ENCODE results near the gene CCT3. TPM values are rescaled to one million over a fixed set of nuclear protein-coding genes. Genes with fewer than 3 reads are reported as not detected.
A peak's percentile ranks its signal among the peaks of the same experiment; 100 is the strongest.

Gene CCT3
- total and polyA plus RNA-seq, 2 donors (not counting 1 experiment from before 2014, with no cell fraction given) = 251 to 397 TPM

DNA sequence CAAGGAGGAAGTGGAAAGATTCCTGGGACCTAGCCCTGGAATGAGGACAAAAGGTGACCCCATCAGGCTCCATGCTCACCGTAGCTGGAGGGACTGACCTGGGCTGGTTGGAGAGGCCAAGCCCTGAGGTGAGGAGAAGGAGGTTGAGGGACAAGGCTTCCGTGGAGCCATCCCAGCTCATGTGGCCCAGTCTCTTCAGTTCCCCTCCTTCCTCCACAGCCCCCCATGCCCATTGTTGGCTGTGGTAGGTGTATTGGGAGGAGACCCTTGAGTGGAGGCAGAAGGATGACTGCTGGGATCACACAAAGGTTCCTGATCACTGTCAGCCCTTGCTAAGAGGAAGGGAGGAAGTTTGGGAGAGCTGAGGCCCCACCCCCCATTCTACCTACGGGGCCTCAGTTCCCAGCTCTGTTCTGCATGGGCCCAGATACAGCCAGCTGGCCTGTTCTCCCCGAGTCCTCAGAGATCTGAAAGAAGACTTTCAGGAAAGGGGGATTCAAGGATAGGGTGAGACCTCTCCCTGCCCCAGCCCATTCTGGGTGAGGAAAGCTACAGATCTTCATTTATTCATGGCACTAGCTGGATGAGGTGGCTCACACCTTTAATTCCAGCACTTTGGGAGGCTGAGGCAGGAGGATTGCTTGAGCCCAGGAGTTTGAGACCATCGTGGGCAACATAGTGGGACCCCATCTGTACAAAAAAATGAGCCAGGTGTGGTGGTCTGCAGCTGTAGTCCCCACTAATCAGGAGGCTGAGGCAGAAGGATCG is 48.2 kb upstream of the CCT3 start:
- Histone ChIP-seq H3K27me3 (ENCODE audit: control insufficient read depth, insufficient read depth, low read length) (peaks cover 37% of the 10 kb centered on the region), H3K27ac (ENCODE audit: insufficient read depth, low read length) (no peak overlapping the region), H4K20me1 (ENCODE audit: control insufficient read depth, extremely low read depth, insufficient read depth, low read length) (no peaks in the 10 kb centered on the region), H3K9ac (ENCODE audit: insufficient read depth, low read length) (no peak overlapping the region), H3K36me3 (ENCODE audit: control insufficient read depth, insufficient read depth, low read length) (no peaks in the 10 kb centered on the region), H3K4me3 (replicated peaks in 1 of 4; ENCODE audit: control extremely low read depth in 1 of 4, insufficient read depth in 1 of 4, low read depth in 3 of 4, low read length in 4 of 4) (no peak overlapping the region), H3K4me1 (ENCODE audit: control insufficient read depth, extremely low read depth, insufficient read depth, low read length) (no peaks in the 10 kb centered on the region), H3K79me2 (ENCODE audit: control insufficient read depth, insufficient read depth, low read length) (no peaks in the 10 kb centered on the region), H3K4me2 (ENCODE audit: extremely low read depth, insufficient read depth, low read length) (no peak overlapping the region), H2AFZ (ENCODE audit: low read length) (no peak overlapping the region), H3K9me3 (ENCODE audit: control insufficient read depth, insufficient read depth, low read depth, low read length) (no peaks in the 10 kb centered on the region)
- no peak for DNase-seq (ENCODE audit: low read depth in 2 of 2)
- TF ChIP-seq, protein P1, sequence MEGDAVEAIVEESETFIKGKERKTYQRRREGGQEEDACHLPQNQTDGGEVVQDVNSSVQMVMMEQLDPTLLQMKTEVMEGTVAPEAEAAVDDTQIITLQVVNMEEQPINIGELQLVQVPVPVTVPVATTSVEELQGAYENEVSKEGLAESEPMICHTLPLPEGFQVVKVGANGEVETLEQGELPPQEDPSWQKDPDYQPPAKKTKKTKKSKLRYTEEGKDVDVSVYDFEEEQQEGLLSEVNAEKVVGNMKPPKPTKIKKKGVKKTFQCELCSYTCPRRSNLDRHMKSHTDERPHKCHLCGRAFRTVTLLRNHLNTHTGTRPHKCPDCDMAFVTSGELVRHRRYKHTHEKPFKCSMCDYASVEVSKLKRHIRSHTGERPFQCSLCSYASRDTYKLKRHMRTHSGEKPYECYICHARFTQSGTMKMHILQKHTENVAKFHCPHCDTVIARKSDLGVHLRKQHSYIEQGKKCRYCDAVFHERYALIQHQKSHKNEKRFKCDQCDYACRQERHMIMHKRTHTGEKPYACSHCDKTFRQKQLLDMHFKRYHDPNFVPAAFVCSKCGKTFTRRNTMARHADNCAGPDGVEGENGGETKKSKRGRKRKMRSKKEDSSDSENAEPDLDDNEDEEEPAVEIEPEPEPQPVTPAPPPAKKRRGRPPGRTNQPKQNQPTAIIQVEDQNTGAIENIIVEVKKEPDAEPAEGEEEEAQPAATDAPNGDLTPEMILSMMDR (conservative IDR thresholded peaks at IDR 0.05 in 1 of 2, IDR thresholded peaks at IDR 0.05 in 1 of 2; ENCODE audit: low read depth in 1 of 2, low read length in 2 of 2) = no peak
- TF ChIP-seq EZH2 (IDR thresholded peaks at IDR 0.05; ENCODE audit: low read length, missing control alignments) = no peak

GRCh38 chr1:156385534-156386031 is 47.5 kb upstream of the CCT3 start:
- Histone ChIP-seq H3K36me3 (ENCODE audit: control insufficient read depth, insufficient read depth, low read length) (no peaks in the 10 kb centered on the region), H3K27me3 (ENCODE audit: control insufficient read depth, insufficient read depth, low read length) (peaks cover 34% of the 10 kb centered on the region), H3K79me2 (ENCODE audit: control insufficient read depth, insufficient read depth, low read length) (no peaks in the 10 kb centered on the region), H3K27ac (ENCODE audit: insufficient read depth, low read length) (no peak overlapping the region), H3K4me2 (ENCODE audit: extremely low read depth, insufficient read depth, low read length) (no peak overlapping the region), H3K9me3 (ENCODE audit: control insufficient read depth, insufficient read depth, low read depth, low read length) (no peaks in the 10 kb centered on the region), H3K4me3 (replicated peaks in 1 of 4; ENCODE audit: control extremely low read depth in 1 of 4, insufficient read depth in 1 of 4, low read depth in 3 of 4, low read length in 4 of 4) (no peak overlapping the region), H2AFZ (ENCODE audit: low read length) (no peak overlapping the region), H4K20me1 (ENCODE audit: control insufficient read depth, extremely low read depth, insufficient read depth, low read length) (no peaks in the 10 kb centered on the region), H3K9ac (ENCODE audit: insufficient read depth, low read length) (no peak overlapping the region), H3K4me1 (ENCODE audit: control insufficient read depth, extremely low read depth, insufficient read depth, low read length) (no peaks in the 10 kb centered on the region)
- TF ChIP-seq, protein P1 (conservative IDR thresholded peaks at IDR 0.05 in 1 of 2, IDR thresholded peaks at IDR 0.05 in 1 of 2; ENCODE audit: low read depth in 1 of 2, low read length in 2 of 2) = peak; percentile 77 to 95
- TF ChIP-seq EZH2 (IDR thresholded peaks at IDR 0.05; ENCODE audit: low read length, missing control alignments) = peak; percentile 36
- peak; percentile 52 to 63 for DNase-seq (ENCODE audit: low read depth in 2 of 2)

DNA sequence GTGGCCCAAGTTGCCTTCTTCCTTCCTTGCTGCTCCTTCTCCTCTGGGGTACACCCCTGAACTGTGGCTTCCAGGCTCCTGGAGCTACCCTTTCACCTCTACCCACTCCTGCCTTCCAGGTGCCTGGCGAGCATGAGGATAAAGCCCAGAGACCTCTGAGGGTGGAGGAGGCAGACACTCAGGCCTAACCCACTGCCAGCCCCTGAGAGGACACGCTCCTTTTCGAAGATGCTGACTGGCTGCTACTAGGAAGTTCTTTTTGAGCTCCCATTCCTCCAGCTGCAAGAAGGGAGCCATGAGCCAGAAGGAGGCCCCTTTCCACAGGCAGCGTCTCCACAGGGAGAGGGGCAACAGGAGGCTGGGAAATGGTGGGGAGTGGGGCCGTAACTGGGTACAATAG is 46.6 kb upstream of the CCT3 start:
- Histone ChIP-seq H3K9ac (ENCODE audit: insufficient read depth, low read length) (no peak overlapping the region), H3K9me3 (ENCODE audit: control insufficient read depth, insufficient read depth, low read depth, low read length) (no peaks in the 10 kb centered on the region), H2AFZ (ENCODE audit: low read length) (no peak overlapping the region), H3K4me2 (ENCODE audit: extremely low read depth, insufficient read depth, low read length) (no peak overlapping the region), H3K27me3 (ENCODE audit: control insufficient read depth, insufficient read depth, low read length) (peaks cover 31% of the 10 kb centered on the region), H4K20me1 (ENCODE audit: control insufficient read depth, extremely low read depth, insufficient read depth, low read length) (no peaks in the 10 kb centered on the region), H3K4me1 (ENCODE audit: control insufficient read depth, extremely low read depth, insufficient read depth, low read length) (no peaks in the 10 kb centered on the region), H3K4me3 (replicated peaks in 1 of 4; ENCODE audit: control extremely low read depth in 1 of 4, insufficient read depth in 1 of 4, low read depth in 3 of 4, low read length in 4 of 4) (no peak overlapping the region), H3K36me3 (ENCODE audit: control insufficient read depth, insufficient read depth, low read length) (no peaks in the 10 kb centered on the region), H3K27ac (ENCODE audit: insufficient read depth, low read length) (no peak overlapping the region), H3K79me2 (ENCODE audit: control insufficient read depth, insufficient read depth, low read length) (no peaks in the 10 kb centered on the region)
- no peak for TF ChIP-seq EZH2 (IDR thresholded peaks at IDR 0.05; ENCODE audit: low read length, missing control alignments)
- TF ChIP-seq, protein P1 (conservative IDR thresholded peaks at IDR 0.05 in 1 of 2, IDR thresholded peaks at IDR 0.05 in 1 of 2; ENCODE audit: low read depth in 1 of 2, low read length in 2 of 2) = no peak
- DNase-seq (ENCODE audit: low read depth in 2 of 2) = no peak

All from fibroblast of lung (primary cell).